Coronary artery (tissue), 2 donors: Measurements from ENCODE around the gene ARID1B.

Experiments used
- DNase-seq: peaks from one replicate; pipeline ENCODE4 v3.0.0-alpha.2; 2017; ENCODE audit warnings: low spot score
- H3K27ac ChIP-seq, 2 donors: fragments of 200-600 bp; sonication (generic); one replicate each; pipeline ENCODE4 v1.5.1; 2016 to 2019
- H3K4me3 ChIP-seq: fragments of 200-600 bp; sonication (generic); 2 replicates; pipeline ENCODE4 v1.5.1; 2016; ENCODE audit warnings: mild to moderate bottlenecking, moderate library complexity
- TF ChIP-seq, protein P1 (sequence below): fragments of 200-600 bp; sonication (generic); IDR thresholded peaks from one replicate; pipeline ENCODE4 v1.5.1; 2019; ENCODE audit warnings: antibody characterized with exemption

The ARID1B gene

DNA sequence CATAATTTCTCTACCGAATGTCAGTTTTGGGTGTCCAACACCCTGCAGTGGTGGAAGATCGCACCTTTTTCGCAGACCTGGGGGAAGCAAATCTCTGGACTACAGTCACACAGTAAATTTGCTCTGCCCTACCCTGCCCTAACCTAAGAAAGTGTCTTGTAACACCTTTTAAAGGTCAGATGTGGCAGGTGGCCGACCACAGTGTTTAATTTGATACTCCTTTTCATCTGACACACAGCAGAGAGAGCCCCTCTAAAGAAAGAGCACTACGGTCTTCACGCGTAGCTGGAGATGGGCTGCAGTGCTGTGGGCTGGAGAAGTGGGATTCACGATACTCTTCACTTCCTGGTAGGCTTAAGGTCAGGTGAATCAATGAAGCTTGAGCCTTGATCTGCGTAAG is 436.2 kb downstream of the ARID1B start:
- Histone ChIP-seq H3K4me3 (no peak overlapping the region), H3K27ac (peak overlapping the region in 1 of 2 donors; percentile 54)
- no peak for DNase-seq
- TF ChIP-seq, protein P1, sequence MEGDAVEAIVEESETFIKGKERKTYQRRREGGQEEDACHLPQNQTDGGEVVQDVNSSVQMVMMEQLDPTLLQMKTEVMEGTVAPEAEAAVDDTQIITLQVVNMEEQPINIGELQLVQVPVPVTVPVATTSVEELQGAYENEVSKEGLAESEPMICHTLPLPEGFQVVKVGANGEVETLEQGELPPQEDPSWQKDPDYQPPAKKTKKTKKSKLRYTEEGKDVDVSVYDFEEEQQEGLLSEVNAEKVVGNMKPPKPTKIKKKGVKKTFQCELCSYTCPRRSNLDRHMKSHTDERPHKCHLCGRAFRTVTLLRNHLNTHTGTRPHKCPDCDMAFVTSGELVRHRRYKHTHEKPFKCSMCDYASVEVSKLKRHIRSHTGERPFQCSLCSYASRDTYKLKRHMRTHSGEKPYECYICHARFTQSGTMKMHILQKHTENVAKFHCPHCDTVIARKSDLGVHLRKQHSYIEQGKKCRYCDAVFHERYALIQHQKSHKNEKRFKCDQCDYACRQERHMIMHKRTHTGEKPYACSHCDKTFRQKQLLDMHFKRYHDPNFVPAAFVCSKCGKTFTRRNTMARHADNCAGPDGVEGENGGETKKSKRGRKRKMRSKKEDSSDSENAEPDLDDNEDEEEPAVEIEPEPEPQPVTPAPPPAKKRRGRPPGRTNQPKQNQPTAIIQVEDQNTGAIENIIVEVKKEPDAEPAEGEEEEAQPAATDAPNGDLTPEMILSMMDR: no peak

DNA sequence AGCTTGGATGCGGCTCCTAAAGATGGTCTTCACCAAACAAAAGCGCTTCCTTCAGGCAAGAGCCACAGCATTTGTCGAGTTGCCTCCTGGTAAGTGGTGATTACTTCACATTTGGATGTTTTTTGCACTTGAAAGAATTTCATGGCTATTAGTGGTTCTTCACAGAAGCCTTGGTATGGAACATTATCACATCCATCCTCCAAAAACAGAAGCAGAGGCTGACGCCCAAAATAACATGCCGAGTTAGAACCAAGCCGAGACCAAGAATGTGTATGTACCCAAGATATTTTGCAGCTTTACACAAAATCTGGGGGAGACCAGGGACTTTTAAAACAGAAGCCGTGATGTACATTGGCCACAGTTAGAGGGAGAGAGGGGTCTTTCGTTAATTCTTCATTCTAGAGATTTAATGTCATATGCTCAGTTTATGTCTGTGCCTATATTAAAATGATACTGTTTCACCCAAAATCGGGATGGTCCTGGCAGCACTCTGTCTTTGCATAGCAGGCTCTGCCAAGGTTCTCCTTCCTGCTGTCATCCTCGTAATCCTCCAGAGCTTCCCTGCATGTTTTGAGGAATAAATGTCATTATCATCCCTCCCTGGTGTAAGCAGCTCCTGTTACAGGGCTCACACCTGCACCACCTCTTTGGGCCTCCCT is 436.9 kb downstream of the ARID1B start:
- Histone ChIP-seq H3K4me3 (no peak overlapping the region), H3K27ac (peak overlapping the region in 1 of 2 donors; percentile 54)
- TF ChIP-seq, protein P1: no peak
- DNase-seq: no peak

DNA sequence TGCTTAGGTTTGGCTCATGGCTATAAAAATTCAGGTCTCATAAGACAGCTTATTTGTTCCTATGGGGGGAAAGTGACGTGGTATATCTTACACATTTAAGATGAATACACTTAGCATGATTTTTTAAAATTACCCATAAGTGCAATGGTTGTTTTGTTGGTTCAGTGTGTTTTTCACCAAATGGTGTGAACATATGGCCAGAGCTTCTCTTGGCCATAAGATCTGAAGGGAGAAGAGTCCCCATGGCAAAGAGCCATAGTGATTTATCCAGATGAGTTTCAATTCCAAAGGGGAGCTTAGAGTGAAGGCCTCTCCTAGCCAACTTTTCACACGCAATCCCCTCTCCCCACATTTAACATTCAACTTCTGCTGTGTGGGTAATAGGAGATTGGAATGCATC is 438.5 kb downstream of the ARID1B start:
- Histone ChIP-seq H3K27ac (no peak overlapping the region), H3K4me3 (no peak overlapping the region)
- DNase-seq: no peak
- TF ChIP-seq, protein P1: no peak

DNA sequence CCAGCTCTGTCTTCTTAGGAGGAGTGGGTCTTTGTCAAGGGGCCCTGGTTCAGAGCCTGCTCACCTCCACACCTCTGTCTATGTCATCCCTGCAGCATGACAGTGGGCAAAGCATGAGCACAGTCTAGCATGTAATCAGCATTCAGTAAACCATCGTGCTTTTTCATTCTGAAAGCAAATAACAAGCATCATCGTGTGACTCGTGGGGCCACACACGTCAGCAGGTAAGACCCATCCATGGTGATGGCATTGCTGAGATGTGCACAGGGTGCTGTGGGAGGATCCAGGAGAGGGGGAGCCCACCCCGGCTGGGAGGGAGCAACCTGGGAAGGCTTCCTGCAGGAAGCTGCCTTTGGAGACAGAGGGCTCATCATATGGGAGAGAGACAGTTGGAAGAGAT is 439.4 kb downstream of the ARID1B start:
- H3K4me3 ChIP-seq: no peak overlapping the region
- TF ChIP-seq, protein P1: no peak
- no peak for DNase-seq
- no peak overlapping the region for H3K27ac ChIP-seq

DNA sequence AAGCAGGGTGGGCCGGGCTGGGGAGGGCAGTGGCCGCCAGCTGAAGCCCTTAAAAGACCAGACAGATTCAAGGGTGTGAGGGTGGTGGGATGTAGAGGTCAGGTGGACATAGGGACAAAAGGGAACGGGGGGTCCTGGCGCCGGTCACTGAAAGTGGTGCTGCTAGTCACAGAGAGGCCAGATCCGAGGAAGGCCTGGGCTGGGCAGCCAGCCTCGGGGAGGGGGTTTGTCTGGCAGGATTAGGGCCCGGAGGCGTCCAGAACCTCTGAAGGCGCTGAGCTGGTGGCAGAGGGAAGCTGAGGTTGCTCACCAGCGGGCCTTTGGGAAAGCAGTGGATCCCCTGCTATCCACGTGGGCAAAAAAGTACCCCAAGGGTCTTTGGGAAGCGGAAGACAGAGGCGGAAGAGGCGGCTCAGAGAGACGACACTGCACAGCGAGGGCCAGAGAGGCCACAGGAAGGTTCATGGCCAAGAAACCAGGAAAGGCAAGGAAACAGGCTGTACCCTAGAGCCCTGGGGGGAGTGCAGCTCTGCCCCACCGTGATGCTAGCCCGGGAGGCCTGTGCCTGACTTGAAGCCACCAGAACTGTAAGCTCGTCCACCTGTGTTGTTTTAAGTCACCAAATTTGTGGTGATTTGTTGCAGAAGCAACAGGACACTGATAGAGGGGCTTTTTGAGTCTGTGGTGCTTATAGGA is 440.2 kb downstream of the ARID1B start:
- Histone ChIP-seq H3K27ac (no peak overlapping the region), H3K4me3 (no peak overlapping the region)
- DNase-seq: no peak
- TF ChIP-seq, protein P1: no peak

DNA sequence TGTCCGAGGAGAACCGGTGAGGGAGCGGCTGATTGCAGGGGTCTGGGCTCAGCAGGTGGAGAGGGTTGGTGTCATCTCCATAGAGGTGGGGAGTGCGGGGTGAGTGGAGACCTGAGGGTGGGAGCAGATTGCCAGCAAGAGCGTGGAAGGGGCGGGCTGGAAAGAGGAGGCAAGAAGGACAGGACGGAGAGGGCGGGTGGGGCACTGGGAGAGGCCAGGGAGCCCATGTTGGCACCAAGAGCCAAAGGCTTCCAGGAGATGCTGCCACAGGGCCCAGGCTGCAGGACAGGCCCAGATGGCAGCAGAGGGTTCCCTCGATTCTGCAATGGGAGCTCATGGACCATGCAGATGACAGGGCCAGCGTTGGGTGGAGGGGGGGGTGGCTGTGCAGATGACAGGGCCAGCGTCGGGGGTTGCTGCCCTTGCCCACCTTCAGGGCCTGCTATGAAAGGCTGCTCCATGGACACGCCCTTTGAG is 440.8 kb downstream of the ARID1B start:
- no peak overlapping the region for H3K4me3 ChIP-seq
- TF ChIP-seq, protein P1: no peak
- H3K27ac ChIP-seq: no peak overlapping the region
- DNase-seq: no peak
